COLO668 (cell line): ENCODE measurements around the gene DYRK3.

Source experiments
- DNase-seq: peaks from one replicate; lab custom pipeline; 2025; ENCODE audit not compliant: unreplicated experiment; lab: John Stamatoyannopoulos, UW

DYRK3 gene

DNA sequence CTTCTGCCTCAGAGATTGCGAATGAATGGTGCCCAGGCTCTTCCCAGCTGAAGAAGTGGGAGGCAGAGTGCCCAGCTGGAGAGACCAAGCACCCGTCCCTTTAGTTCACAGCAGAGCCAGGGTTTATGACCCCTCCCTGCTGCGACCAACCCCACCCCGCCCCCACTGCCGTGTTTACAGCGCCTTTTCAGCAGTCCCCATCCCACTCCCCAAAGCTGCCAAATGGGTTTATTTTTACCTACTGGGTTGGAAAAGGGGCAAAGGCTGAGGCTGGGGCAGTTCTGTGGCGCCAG lies 23.6 kb downstream of the DYRK3 start:
- DNase-seq, result no peak

DNA sequence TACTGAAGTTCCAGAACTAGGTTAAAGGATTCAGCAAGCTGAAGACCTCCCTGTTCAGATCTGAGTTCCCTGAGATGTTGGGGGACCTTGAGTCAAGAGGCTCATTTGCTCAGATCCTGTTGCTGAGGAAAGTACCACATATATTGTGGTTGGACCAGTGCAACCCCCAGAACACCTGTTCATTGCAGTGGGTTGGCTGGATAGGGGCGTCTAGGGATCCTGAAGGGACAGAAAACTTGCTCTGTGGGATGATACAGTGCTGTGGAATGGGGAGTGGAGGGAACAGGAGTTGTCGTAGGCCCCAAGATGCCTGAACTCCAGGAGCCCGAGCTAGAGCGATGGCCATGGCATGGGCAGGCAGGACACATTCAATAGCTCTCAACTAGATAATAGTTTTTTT lies 24.8 kb downstream of the DYRK3 start:
- no peak for DNase-seq

DNA sequence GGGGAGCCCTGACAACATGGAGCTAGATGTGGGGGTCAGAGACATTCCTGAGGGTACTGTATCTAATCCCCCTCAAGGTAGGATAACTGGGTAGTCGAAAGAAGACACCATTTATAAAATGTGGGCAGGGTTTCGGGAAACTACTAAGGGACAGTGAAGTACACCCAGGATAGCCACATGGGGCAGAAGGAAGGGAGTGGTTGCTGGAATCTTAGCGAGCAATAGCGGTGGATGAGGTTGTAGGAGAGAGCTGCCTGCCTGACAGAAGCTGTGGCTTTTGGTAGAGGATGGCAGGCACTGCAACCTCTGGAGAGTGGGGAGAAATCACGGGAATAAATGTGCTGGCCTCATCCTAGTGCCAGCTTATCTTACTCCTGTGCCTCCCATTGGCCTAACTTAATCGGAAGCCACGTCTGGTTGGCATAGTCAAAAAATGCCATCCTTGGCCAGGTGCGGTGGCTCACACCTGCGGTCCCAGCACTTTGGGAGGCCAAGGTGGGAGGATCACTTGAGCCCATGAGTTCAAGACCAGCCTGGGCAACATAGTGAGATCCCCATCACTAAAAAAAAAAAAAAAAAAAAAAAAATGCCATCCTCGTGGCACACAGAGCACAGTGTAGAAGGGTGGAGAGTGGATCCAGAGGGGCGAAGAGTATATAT lies 26.0 kb downstream of the DYRK3 start:
- no peak for DNase-seq

DNA sequence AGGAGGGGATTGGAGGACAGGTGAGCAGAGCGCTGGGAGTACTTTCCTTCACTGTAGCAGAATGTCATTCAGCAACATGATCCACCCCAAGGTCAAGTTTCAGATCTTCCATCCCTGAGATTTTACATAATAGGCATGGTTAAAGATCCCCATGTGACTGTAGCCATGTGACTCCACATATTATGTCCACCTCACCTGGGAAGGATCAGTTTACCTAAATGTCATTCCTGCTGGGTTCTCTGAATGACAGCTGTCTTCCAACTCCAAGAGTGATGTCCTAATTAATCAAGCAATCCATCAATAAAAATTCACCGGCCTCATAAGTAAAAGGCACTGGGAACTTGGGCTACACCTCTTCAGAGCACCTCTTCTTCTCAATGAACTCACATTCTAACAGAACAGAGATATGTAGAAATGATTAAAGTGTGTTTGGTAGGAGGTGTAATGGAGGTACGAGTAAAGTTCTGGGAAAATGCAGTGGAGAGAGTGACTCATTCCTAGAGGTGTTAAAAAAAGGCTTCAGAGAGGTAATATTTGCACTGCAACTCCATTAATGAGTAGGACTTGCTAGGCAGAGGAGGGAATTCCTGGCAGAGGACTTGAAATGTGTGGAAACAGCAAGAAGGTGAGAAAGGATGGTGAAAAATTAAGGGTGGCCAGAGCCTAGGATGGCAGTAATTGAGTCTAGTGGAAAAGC lies 27.2 kb downstream of the DYRK3 start:
- DNase-seq, result no peak

DNA sequence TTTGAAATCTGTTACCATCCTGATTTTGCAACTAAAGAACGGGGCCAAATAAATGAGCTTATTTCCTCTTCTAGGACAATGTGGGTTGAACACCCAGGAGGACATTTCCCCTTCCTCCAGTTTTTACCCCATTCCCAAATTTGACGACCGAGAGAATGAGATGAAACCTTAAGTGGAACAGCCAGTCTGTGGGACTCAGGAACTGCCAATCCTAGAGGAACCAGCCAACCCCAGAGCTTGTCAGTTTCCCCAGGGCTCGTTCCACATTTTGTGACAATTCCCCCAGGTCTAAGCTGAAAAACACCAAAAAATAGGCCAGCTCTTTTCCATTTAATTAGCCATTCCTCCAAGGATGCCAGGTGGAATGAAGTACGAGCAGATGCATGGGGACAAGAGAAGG lies 28.0 kb downstream of the DYRK3 start:
- DNase-seq, result no peak

DNA sequence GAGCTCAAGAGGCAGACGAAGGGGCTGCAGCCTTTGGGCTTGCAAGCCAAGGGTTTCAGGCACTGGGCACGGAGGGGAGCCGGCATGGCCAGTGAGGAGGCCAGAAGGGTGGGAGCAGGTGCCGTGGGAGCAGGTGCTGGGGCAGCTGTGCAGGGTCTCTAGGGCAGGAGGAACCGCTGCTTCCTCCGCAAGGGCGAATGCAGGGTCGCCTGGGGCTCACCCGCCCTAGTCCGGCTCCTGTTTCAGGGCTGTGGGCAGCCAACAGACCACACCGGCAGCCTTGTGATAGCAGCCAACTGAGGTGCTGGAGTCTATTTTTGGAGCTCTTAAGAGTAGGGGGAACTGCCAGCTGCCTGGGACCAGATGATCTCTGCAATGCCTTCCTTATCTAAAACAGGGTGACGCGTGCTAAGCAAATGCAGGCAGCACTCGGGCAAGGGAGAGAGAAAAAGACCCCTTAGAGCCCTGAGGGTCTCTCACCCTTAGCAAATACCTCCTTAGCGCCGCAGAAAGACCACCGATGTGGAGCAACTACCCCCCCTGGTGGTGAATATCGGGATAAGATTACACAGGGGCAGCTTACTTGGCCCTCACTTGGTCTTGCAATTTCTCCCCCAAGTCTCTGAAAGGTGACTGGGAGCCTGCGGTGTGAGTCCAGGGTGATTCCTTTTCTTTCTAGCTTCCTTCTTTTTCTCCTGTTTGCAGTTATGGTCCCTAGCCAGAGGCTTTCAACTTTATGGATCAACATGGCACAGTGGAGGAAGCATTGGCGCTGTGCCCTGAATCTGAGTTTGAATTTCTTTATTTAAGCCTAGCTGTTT lies 28.7 kb downstream of the DYRK3 start:
- peak; percentile 60 for DNase-seq

DNA sequence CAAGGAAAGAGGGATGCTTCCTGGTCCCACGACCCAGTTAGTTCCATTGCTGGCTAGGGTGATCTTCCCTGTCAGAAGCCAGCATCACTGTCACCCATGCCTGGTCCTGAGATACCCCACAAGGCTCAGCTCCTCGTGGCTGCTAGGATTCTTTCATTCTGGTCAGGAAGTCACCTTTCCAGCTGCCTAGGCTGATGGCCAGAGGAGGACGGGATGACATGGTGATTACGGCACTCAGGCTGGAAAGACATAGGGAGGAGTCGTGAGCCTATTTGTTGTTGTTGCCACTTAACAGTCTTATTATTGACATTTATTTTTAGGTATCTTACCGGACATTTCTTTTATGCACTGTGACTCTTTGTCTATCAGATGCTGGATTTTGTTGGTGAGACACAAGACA lies 29.4 kb downstream of the DYRK3 start:
- no peak for DNase-seq

DNA sequence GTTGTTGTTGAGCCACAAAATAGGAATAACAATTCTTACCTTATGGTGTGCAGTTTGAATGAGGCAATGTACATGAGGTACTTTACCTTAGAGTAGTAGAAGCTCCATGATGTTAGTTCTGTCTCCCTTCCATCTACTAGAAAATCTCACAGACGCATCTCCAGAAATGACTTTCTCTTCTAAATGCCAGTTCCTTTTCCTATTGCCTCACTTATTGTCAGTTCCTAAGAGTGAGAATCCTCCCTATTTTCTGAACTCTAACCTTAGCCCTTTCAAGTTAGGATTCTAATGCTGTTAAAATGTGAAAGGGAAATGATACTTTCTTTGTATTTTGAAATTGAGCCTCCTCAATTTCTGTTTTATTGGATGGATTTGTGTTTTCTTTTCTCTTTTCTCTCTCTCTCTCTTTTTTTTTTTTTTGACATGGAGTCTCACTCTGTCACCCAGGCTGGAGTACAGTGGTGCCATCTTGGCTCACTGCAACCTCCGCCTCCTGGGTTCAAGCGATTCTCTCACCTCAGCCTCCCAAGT lies 30.8 kb downstream of the DYRK3 start:
- DNase-seq, result no peak

DNA sequence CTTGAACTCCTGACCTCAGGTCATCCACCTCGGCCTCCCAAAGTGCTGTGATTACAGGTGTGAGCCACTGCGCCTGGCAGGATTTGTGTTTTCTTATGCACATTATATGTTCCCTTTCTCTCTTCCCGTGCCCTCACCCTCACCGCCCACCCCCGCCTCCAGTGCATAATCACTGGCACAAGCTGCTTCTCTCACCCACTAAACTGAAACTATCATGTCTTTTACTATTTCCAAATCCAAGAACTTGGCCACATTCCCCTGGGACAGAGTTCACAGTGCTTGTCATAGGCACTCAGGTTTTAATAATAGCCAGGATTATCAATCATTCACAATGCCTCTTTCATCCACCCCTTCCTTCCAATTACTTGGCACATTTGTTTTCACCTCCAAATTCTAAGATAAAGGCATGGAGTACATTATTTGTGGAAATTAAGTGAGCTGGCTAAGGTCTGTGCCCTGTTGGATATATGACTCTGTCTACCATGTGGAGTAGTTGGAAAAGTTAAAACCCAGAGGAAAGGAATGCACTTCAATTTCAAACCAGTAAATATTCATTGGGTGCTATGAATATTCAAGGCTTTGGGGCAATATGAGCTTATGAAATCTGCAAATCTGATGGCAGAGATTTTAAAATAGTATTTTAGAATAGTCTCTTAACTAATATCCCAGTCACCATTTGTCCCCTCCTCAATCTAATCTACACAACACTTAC lies 31.8 kb downstream of the DYRK3 start:
- no peak for DNase-seq

DNA sequence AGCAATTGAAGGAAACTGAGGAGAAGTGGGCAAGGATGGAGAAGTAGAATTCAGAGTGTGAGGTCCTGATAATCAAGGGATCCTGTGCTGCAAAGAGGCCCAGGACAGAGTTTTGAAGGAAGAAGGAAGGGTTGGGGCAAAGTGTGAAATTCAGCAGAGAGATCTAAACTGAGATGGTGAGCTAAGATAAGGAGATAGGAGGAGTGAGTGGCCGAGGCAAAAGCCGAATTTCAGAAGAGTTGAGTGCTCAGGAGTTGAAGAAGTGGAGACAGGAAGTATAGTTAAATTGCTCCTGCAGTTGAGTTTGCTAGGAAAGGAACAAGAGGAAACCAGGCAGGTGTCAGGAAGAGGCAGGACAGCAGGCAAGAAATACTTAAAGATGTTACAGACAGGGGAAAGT lies 33.0 kb downstream of the DYRK3 start:
- no peak for DNase-seq

DNA sequence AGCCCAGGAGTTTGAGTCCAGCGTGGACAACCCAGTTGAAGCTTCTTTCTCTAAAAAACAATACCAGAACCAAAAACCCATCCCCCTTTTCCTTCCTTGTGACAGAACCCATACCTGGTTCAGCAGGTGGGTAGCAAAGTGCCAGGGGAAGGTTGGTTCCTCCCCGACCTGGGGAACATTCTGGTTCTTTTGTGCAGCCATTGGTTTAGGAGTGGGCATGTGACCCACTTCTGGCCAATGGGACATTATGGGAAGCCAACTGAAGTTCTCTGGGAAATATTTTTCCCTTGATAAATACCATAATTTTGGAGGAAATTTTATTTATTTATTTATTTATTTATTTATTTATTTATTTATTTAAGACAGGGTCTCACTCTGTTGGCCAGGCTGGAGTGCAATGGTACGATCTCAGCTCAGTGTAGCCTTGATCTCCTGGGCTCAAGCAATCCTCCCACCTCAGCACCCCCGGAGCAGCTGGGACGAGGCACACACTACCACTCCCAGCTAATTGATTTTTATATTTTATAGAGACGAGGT lies 33.6 kb downstream of the DYRK3 start:
- no peak for DNase-seq

DNA sequence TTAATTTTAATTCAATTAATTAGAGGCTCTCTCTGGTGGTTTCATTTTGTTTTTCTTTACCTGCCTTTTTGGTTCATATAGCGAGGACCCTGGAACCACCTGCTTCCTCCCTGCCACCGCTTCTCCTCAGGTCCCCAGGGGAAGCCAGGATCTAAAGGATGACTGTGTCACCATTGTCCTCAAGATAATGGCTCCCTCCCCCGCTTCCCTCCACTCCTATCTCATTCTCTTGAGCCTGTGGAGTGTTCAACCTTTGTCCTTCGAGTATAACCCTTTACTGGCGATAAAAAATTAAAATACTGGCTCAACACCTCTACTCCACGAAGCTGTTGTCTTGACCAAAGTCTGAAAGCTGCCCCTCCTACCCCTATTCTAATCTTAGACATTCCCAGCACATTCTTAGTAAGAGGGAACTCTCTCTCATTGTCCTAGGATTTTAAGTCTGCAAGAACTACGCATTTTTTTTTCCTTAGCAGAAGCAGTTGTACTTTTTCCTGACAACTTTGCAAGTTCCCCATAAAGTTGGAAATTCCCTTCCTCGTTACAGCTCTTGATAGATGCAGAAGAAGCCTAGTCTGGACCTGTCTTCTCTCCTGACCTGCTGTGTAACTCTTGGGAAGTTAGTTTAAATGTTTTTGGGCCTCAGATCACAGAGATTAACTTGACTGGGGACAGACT lies 36.8 kb downstream of the DYRK3 start:
- peak; percentile 15 for DNase-seq

DNA sequence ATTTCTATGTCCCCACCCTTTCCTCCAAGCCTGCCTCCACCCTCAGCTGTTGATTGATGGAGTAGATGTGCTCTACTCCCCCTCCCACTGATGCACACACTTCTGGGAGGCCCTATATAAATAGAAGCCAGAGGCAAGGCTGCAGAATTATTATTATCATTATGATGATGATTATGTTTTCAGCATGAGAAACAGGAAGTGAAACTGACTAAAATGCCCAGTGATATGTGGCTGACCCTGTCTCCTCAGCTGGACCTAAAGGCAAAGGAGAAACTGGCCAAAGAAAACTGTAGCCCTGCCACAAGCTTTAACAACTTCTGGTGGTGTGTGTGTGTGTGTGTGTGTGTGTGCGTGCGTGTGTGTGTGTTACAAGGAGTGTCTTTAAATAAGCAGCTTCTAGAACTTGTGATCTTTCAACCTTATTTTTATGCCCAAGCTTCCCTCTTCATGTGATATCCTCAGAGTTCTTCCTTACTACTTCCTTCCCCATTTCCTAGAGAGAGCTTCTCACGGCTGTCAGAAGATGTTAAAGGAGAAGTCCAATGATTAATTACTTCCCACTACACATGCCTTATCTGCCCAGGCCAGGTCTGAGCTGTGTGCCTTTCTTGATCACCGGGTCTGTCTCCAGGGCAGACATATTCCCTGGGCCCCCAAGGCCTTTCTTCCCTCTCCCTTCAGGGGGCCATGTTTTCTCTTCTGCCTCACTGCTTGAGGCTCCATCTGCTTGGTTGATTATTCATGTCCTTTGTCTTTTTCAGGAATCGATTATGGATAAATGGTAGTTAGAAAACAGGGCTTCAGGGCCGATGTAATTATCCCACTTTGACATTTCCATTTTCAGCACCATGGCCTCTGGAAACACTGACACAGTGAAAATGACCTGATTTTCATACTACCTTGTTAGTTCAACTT lies 37.8 kb downstream of the DYRK3 start:
- no peak for DNase-seq

DNA sequence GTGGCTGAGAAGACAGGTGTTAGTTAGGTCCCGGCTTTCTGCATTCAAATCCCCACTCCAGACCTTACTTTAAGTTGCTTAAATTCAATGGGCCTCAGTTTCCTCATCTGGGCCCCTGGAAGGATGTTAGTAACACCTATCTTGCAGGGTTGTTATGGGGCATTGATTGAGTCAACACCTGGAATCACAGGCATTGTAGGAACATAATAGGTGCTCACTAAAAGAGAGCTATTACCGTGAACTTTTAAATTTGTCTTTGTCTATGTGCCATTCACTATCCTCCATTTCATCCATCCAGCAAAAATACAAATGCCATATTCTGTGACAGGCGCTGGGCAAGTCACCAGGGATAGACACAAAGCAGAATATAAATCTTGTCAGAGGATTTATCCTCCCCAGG lies 38.9 kb downstream of the DYRK3 start:
- no peak for DNase-seq

DNA sequence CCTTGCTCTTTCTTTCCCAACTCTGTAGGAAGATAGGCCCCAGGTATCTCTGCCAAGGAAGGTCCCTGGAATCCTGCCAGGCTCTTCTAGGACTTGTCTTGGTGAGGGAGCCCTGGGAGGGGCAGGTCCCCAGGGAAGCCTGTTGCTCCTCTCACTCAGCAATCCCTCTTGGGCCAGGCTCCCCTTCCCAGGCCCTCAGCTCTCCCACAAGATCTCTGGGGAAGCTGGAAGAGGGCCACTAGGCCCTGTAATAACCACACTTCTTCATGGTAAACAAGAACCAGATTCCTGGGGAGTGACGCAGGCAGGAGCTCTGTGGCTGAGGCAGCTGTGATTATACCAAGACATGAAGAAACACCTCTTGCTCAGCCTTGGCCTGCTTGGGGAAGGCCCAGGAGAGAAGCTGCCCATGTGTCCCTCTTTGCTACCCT lies 39.4 kb downstream of the DYRK3 start:
- DNase-seq, result no peak

DNA sequence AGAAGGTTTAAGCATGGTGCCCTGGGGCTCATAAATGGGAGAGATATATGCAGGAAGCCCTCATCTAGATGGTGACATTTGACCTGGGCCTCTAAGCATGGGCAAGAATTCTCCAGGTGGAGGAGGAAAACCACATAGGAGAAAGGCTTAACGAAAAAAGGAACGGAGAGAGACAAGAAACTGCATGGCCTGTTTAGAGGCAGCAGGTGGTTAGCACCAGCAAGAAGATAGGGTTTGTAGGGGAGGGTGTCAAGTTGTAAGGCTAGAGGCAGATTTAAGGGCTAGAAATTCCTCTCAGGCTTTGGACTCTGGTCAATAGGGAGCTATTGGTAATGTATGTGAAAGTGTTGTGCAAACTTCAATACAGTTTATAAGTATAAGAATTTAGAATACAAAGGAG lies 41.2 kb downstream of the DYRK3 start:
- no peak for DNase-seq

DNA sequence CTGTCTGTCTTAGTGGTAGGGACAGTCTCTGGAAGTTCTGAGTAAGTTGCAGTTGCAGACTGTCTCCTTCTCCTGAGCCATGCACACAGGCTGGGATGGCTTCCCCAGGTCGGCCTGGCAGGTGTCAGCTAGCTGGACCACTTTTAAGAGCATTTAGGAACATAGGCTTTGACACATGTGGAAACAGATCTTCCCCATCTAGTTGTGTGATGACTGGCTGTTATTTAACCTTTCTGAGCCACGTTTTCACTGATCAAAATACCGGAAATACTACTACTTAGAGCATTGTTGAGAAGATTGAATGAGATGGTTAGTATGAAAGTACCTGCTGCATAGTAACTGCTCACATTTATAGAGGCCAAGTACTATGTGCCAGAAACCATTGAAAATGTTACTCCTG lies 43.2 kb downstream of the DYRK3 start:
- no peak for DNase-seq

DNA sequence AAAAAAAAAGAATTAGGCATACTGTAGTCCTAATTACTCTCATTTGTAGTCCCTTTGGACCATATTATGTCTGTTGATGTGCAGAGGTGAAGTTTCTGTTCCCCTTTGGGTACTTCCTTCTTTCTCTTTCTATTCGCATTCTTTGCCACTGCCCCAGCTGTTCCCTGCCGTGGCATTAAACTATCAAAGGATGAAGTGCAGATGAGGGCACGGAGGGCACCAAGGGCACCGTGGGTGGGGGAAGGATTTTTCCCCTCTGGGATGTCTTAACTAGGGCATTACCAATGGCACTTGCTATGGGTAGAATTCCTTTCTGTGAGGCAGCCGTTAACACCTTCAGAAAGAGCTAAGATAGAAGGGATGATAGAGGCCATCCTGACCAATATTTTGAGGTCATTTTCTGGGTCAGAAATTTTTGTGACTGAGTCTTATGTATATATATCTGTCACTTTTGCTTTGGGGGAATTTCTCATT lies 44.4 kb downstream of the DYRK3 start:
- DNase-seq, result no peak

DNA sequence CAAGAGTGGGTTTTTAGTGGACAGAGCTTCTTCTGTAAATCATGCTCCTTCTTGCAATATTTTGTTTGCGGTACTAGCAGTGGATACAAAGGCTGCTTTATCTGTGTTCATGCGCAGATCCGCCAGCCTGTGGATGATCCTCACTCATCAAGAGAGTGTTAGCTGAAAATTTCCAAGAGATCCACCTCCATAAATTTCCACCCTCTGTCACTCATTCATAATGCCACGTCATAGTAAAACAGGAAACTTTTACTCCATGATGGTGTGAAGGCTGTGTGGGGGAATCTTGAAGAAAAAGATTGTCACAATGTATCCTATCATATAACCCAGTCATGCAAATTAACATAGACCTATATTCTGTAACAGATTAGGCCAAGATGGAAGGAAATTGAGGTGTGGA lies 44.9 kb downstream of the DYRK3 start:
- no peak for DNase-seq
